Dendritic cell treated with granulocyte-macrophage colony-stimulating factor and Interleukin-4, amounts not matched to agents 40 ng/mL and 50 ng/mL, for 4 days (primary cell): ENCODE measurements around the gene PBX1.

Experiments
- H3K27ac Mint-ChIP-seq: one replicate; pipeline ENCODE4 v1.8.0; 2022; ENCODE audit warnings: mild to moderate bottlenecking, mixed read lengths
- H3K27me3 Mint-ChIP-seq: one replicate; pipeline ENCODE4 v1.8.0; 2022; ENCODE audit warnings: mild to moderate bottlenecking, mixed read lengths
- H3K36me3 Mint-ChIP-seq: one replicate; pipeline ENCODE4 v1.8.0; 2022; ENCODE audit warnings: low read depth, mixed read lengths
- H3K4me1 Mint-ChIP-seq: one replicate; pipeline ENCODE4 v1.8.0; 2022; ENCODE audit warnings: low read depth, mixed read lengths
- H3K4me3 Mint-ChIP-seq: one replicate; pipeline ENCODE4 v1.8.0; 2022; ENCODE audit warnings: mild to moderate bottlenecking, moderate library complexity, mixed read lengths
- H3K9me3 Mint-ChIP-seq: one replicate; pipeline ENCODE4 v1.8.0; 2022; ENCODE audit warnings: mixed read lengths
- intact Hi-C: fragments of 100-400 bp; cut with micrococcal nuclease; formaldehyde crosslinking; loops from one replicate; pipeline ENCODE4 v1.15.0; 2022

PBX1 gene

GRCh38 chr1:164770131-164770529, 211.1 kb downstream of the PBX1 start:
- Mint-ChIP-seq H3K27ac (no peak overlapping the region), H3K4me3 (no peak overlapping the region), H3K36me3 (no peaks in the 10 kb centered on the region), H3K9me3 (no peaks in the 10 kb centered on the region), H3K27me3 (peaks cover 4% of the 10 kb centered on the region), H3K4me1 (no peaks in the 10 kb centered on the region)
- intact Hi-C loops: no loop called here

- no peak overlapping the region for H3K4me3 Mint-ChIP-seq
- peaks cover 5% of the 10 kb centered on the region for H3K27me3 Mint-ChIP-seq
- no peaks in the 10 kb centered on the region for H3K4me1 Mint-ChIP-seq
- intact Hi-C loops: no loop called here
- no peaks in the 10 kb centered on the region for H3K9me3 Mint-ChIP-seq
- no peaks in the 10 kb centered on the region for H3K36me3 Mint-ChIP-seq
- no peak overlapping the region for H3K27ac Mint-ChIP-seq
Measured at GRCh38 chr1:164771041-164771618, 212.1 kb downstream of the PBX1 start.

GRCh38 chr1:164771619-164772361, 212.8 kb downstream of the PBX1 start:
- Mint-ChIP-seq H3K9me3 (no peaks in the 10 kb centered on the region), H3K27me3 (peaks cover 5% of the 10 kb centered on the region), H3K4me3 (no peak overlapping the region), H3K4me1 (no peaks in the 10 kb centered on the region), H3K36me3 (no peaks in the 10 kb centered on the region), H3K27ac (no peak overlapping the region)
- intact Hi-C loops: no loop called here

GRCh38 chr1:164772635-164773034, 213.7 kb downstream of the PBX1 start:
- Mint-ChIP-seq H3K27me3 (peaks cover 5% of the 10 kb centered on the region), H3K36me3 (no peaks in the 10 kb centered on the region), H3K4me3 (no peak overlapping the region), H3K9me3 (no peaks in the 10 kb centered on the region), H3K4me1 (no peaks in the 10 kb centered on the region), H3K27ac (no peak overlapping the region)
- intact Hi-C loops: no loop called here

- Mint-ChIP-seq H3K36me3 (no peaks in the 10 kb centered on the region), H3K4me3 (no peak overlapping the region), H3K9me3 (no peaks in the 10 kb centered on the region), H3K27me3 (peaks cover 5% of the 10 kb centered on the region), H3K27ac (no peak overlapping the region), H3K4me1 (no peaks in the 10 kb centered on the region)
- intact Hi-C loops: no loop called here
Measured at GRCh38 chr1:164773102-164773501, 214.1 kb downstream of the PBX1 start.

GRCh38 chr1:164774413-164774812, 215.4 kb downstream of the PBX1 start:
- intact Hi-C loops: no loop called here
- Mint-ChIP-seq H3K36me3 (no peaks in the 10 kb centered on the region), H3K27me3 (peaks cover 5% of the 10 kb centered on the region), H3K4me1 (no peaks in the 10 kb centered on the region), H3K27ac (no peak overlapping the region), H3K4me3 (no peak overlapping the region), H3K9me3 (no peaks in the 10 kb centered on the region)

GRCh38 chr1:164774819-164775654, 216.1 kb downstream of the PBX1 start:
- Mint-ChIP-seq H3K4me1 (no peaks in the 10 kb centered on the region), H3K36me3 (no peaks in the 10 kb centered on the region), H3K4me3 (no peak overlapping the region), H3K27ac (no peak overlapping the region), H3K27me3 (peaks cover 7% of the 10 kb centered on the region), H3K9me3 (no peaks in the 10 kb centered on the region)
- intact Hi-C loops: no loop called here

- Mint-ChIP-seq H3K36me3 (no peaks in the 10 kb centered on the region), H3K9me3 (no peaks in the 10 kb centered on the region), H3K4me3 (no peak overlapping the region), H3K27ac (no peak overlapping the region), H3K4me1 (no peaks in the 10 kb centered on the region), H3K27me3 (peaks cover 14% of the 10 kb centered on the region)
- intact Hi-C loops: no loop called here
Measured at GRCh38 chr1:164777518-164777917, 218.5 kb downstream of the PBX1 start.

GRCh38 chr1:164779376-164779775, 220.4 kb downstream of the PBX1 start:
- no peaks in the 10 kb centered on the region for H3K4me1 Mint-ChIP-seq
- H3K27ac Mint-ChIP-seq: no peak overlapping the region
- intact Hi-C loops: no loop called here
- H3K27me3 Mint-ChIP-seq: peaks cover 13% of the 10 kb centered on the region
- H3K36me3 Mint-ChIP-seq: no peaks in the 10 kb centered on the region
- no peaks in the 10 kb centered on the region for H3K9me3 Mint-ChIP-seq
- H3K4me3 Mint-ChIP-seq: no peak overlapping the region

GRCh38 chr1:164780111-164780812, 221.3 kb downstream of the PBX1 start:
- Mint-ChIP-seq H3K27ac (no peak overlapping the region), H3K36me3 (no peaks in the 10 kb centered on the region), H3K27me3 (peaks cover 10% of the 10 kb centered on the region), H3K9me3 (no peaks in the 10 kb centered on the region), H3K4me1 (no peaks in the 10 kb centered on the region), H3K4me3 (no peak overlapping the region)
- intact Hi-C loops: no loop called here

GRCh38 chr1:164780863-164781262, 221.9 kb downstream of the PBX1 start:
- H3K4me1 Mint-ChIP-seq: no peaks in the 10 kb centered on the region
- H3K27ac Mint-ChIP-seq: no peak overlapping the region
- intact Hi-C loops: no loop called here
- H3K9me3 Mint-ChIP-seq: no peaks in the 10 kb centered on the region
- H3K36me3 Mint-ChIP-seq: no peaks in the 10 kb centered on the region
- H3K27me3 Mint-ChIP-seq: peaks cover 10% of the 10 kb centered on the region
- no peak overlapping the region for H3K4me3 Mint-ChIP-seq

GRCh38 chr1:164781972-164782371, 223.0 kb downstream of the PBX1 start:
- Mint-ChIP-seq H3K36me3 (no peaks in the 10 kb centered on the region), H3K4me1 (peaks cover under 1% of the 10 kb centered on the region), H3K4me3 (no peak overlapping the region), H3K9me3 (no peaks in the 10 kb centered on the region), H3K27ac (no peak overlapping the region), H3K27me3 (peaks cover 14% of the 10 kb centered on the region)
- intact Hi-C loops: no loop called here

GRCh38 chr1:164783778-164784555, 225.0 kb downstream of the PBX1 start:
- H3K27me3 Mint-ChIP-seq: peaks cover 21% of the 10 kb centered on the region
- no peaks in the 10 kb centered on the region for H3K9me3 Mint-ChIP-seq
- H3K4me1 Mint-ChIP-seq: peaks cover 5% of the 10 kb centered on the region
- no peak overlapping the region for H3K4me3 Mint-ChIP-seq
- intact Hi-C loops: no loop called here
- no peaks in the 10 kb centered on the region for H3K36me3 Mint-ChIP-seq
- no peak overlapping the region for H3K27ac Mint-ChIP-seq
